ENCODE data around the gene FBXO10.
"Not testable (repeated sequence)": the region's sequence is repeated elsewhere in the genome, so short reads cannot be mapped to it uniquely, and the experiment has no call there.

FBXO10 gene

GRCh38 chr9:37550781-37551180, 25.4 kb downstream of the FBXO10 start:
- no peak for DNase-seq (ENCODE audit: low read depth)

- no peak for DNase-seq (ENCODE audit: low read depth)
Measured at GRCh38 chr9:37549527-37549926, 26.7 kb downstream of the FBXO10 start.

GRCh38 chr9:37547328-37547878, 28.8 kb downstream of the FBXO10 start:
- DNase-seq (ENCODE audit: low read depth): no peak

GRCh38 chr9:37543468-37543867, 32.7 kb downstream of the FBXO10 start:
- no peak for DNase-seq (ENCODE audit: low read depth)

- no peak for DNase-seq (ENCODE audit: low read depth)
Measured at GRCh38 chr9:37542895-37543294, 33.3 kb downstream of the FBXO10 start.

- DNase-seq (ENCODE audit: low read depth): no peak
Measured at GRCh38 chr9:37542488-37542887, 33.7 kb downstream of the FBXO10 start.

- DNase-seq (ENCODE audit: low read depth): no peak
Measured at GRCh38 chr9:37541465-37541864, 34.7 kb downstream of the FBXO10 start.

- no peak for DNase-seq (ENCODE audit: low read depth)
Measured at GRCh38 chr9:37540634-37541033, 35.5 kb downstream of the FBXO10 start.

- no peak for DNase-seq (ENCODE audit: low read depth)
Measured at GRCh38 chr9:37539634-37540033, 36.5 kb downstream of the FBXO10 start.

- no peak for DNase-seq (ENCODE audit: low read depth)
Measured at GRCh38 chr9:37538099-37538498, 38.1 kb downstream of the FBXO10 start.

GRCh38 chr9:37534901-37535300, 41.3 kb downstream of the FBXO10 start:
- DNase-seq (ENCODE audit: low read depth): no peak

GRCh38 chr9:37534412-37534811, 41.8 kb downstream of the FBXO10 start:
- DNase-seq (ENCODE audit: low read depth): no peak

GRCh38 chr9:37531699-37532098, 44.5 kb downstream of the FBXO10 start:
- no peak for DNase-seq (ENCODE audit: low read depth)

- no peak for DNase-seq (ENCODE audit: low read depth)
Measured at GRCh38 chr9:37528652-37529471, 47.3 kb downstream of the FBXO10 start.

- DNase-seq (ENCODE audit: low read depth): no peak
Measured at GRCh38 chr9:37523916-37524315, 52.3 kb downstream of the FBXO10 start.

- DNase-seq (ENCODE audit: low read depth): no peak
Measured at GRCh38 chr9:37522971-37523370, 53.2 kb downstream of the FBXO10 start.

- no peak for DNase-seq (ENCODE audit: low read depth)
Measured at GRCh38 chr9:37521111-37521510, 55.1 kb downstream of the FBXO10 start.

- DNase-seq (ENCODE audit: low read depth): no peak
Measured at GRCh38 chr9:37520641-37521040, 55.5 kb downstream of the FBXO10 start.

GRCh38 chr9:37517923-37518322, 58.3 kb downstream of the FBXO10 start:
- no peak for DNase-seq (ENCODE audit: low read depth)

- no peak for DNase-seq (ENCODE audit: low read depth)
Measured at GRCh38 chr9:37515620-37516258, 60.4 kb downstream of the FBXO10 start.

GRCh38 chr9:37514999-37515398, 61.2 kb downstream of the FBXO10 start:
- DNase-seq (ENCODE audit: low read depth): no peak

- not testable (repeated sequence) for DNase-seq (ENCODE audit: low read depth)
Measured at GRCh38 chr9:37514415-37514814, 61.8 kb downstream of the FBXO10 start.

- no peak for DNase-seq (ENCODE audit: low read depth)
Measured at GRCh38 chr9:37512437-37512836, 63.7 kb downstream of the FBXO10 start.

Measured in fibroblast of the conjunctiva (primary cell).